GM12874 (cell line): ENCODE results near the gene FSTL1.

Experiments used
- CTCF ChIP-seq: IDR thresholded peaks from 2 replicates; pipeline ENCODE4 v1.5.1; 2011; ENCODE audit warnings: low read depth, mild to moderate bottlenecking, control low read depth, low read length, moderate library complexity; ENCODE audit not compliant: insufficient read depth

Gene FSTL1

GRCh38 chr3:120492103-120492502 lies 41.3 kb upstream of the FSTL1 start:
- TF ChIP-seq CTCF = no peak

GRCh38 chr3:120489421-120489820 lies 38.6 kb upstream of the FSTL1 start:
- no peak for TF ChIP-seq CTCF

GRCh38 chr3:120488296-120488695 lies 37.5 kb upstream of the FSTL1 start:
- TF ChIP-seq CTCF = no peak

- TF ChIP-seq CTCF = no peak
Observed at GRCh38 chr3:120487191-120487650, 36.4 kb upstream of the FSTL1 start.

GRCh38 chr3:120481081-120481480 lies 30.3 kb upstream of the FSTL1 start:
- TF ChIP-seq CTCF = no peak

GRCh38 chr3:120477781-120478180 lies 27.0 kb upstream of the FSTL1 start:
- no peak for TF ChIP-seq CTCF

GRCh38 chr3:120475722-120476377 lies 25.1 kb upstream of the FSTL1 start:
- no peak for TF ChIP-seq CTCF
